Esophagus squamous epithelium (tissue), 5 donors: ENCODE results near the gene DDIAS. TPM values are rescaled to one million over a fixed set of nuclear protein-coding genes. Genes with fewer than 3 reads are reported as not detected.

Experiments
- DNase-seq: peaks from one replicate; lab custom pipeline; 2025; lab: John Stamatoyannopoulos, UW
- H3K27ac ChIP-seq, 4 donors: fragments of 200-600 bp; sonication (generic); one replicate each; pipeline ENCODE4 v1.5.1; 2016 to 2019; ENCODE audit warnings: mild to moderate bottlenecking in 1 of 4
- H3K27me3 ChIP-seq, 4 donors: fragments of 200-600 bp; sonication (generic); 1 replicate in 3 of 4; 2 replicates in 1 of 4; pipeline versions ENCODE4 v1.5.1 to v1.6.0; 2017 to 2021; ENCODE audit warnings: antibody characterized with exemption in 1 of 4
- H3K36me3 ChIP-seq, 3 donors: fragments of 200-600 bp; sonication (generic); one replicate each; pipeline ENCODE4 v1.5.1; 2016 to 2019
- H3K4me1 ChIP-seq, 3 donors: fragments of 200-600 bp; sonication (generic); one replicate each; pipeline ENCODE4 v1.5.1; 2017 to 2019
- H3K4me3 ChIP-seq, 4 donors: fragments of 200-600 bp; sonication (generic); 1 replicate in 3 of 4; 2 replicates in 1 of 4; pipeline ENCODE4 v1.5.1; 2016 to 2019; ENCODE audit warnings: mild to moderate bottlenecking in 2 of 4, moderate library complexity in 1 of 4
- H3K9me3 ChIP-seq, 3 donors: fragments of 200-600 bp; sonication (generic); one replicate each; pipeline ENCODE4 v1.5.1; 2016 to 2019
- POLR2A ChIP-seq, 4 donors: fragments of 450-650 bp; IDR thresholded peaks; one replicate each; pipeline ENCODE4 v1.6.1; 2017; ENCODE audit warnings: antibody characterized with exemption in 4 of 4, mild to moderate bottlenecking in 4 of 4, moderate library complexity in 3 of 4
- WGBS, 2 donors: methylation state at CpG; one replicate each; pipeline ENCODE4 v1.1.5; 2018; 5-methylcytosine and 5-hydroxymethylcytosine counted together
- intact Hi-C: fragments of 100-400 bp; cut with DNase I; formaldehyde crosslinking; loops from one replicate; pipeline ENCODE4 v1.15.0; 2022
- total RNA-seq, 4 donors: library from RNA; depleted of rRNA; stranded (reverse); fragments of >200 nt; gene quantifications; one replicate each; pipeline ENCODE4 v1.1.0, GENCODE V29; 2016
- TF ChIP-seq, protein P1 (sequence below), 6 experiments: fragments of 450-650 bp in 4 of 6; fragments of 200-600 bp in 2 of 6; sonication (generic) in 2 of 6; IDR thresholded peaks; one replicate each; pipeline ENCODE4 v1.5.1; 2016 to 2019; ENCODE audit warnings: antibody characterized with exemption in 6 of 6, mild to moderate bottlenecking in 4 of 6, moderate library complexity in 4 of 6
- donor health status: DM: yes; HTN: yes; CAD: no.

Gene DDIAS
- total RNA-seq, 4 donors from 2014 or later = 2.8 to 10.9 (median 5.1) TPM

DNA sequence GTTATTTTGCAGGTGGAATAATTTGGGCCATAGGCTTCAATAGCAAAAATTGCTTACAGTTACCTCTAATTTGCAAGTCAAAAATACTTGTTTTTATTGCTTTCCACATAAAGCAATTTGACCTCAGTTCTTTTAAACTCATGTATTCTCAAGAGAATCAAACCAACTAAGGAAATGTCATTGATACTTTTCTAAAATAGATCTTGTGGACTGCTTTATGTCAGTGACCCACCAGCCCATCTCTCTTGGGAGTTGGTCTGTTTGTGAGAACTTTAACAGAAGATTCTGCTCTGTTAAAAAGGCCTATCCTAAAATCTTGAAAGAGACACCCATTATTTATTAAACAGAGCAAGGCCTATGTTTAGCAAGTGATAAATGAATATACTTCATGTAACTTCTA, 75.2 kb downstream of the DDIAS start:
- Histone ChIP-seq H3K4me1 (peaks cover 2 to 22% (median 6%) of the 10 kb centered on the region in 3 donors), H3K27ac (no peak overlapping the region), H3K36me3 (peaks cover 0 to 9% (median 0%) of the 10 kb centered on the region in 3 donors), H3K4me3 (no peak overlapping the region), H3K9me3 (no peaks in the 10 kb centered on the region), H3K27me3 (no peaks in the 10 kb centered on the region)
- TF ChIP-seq, protein P1, sequence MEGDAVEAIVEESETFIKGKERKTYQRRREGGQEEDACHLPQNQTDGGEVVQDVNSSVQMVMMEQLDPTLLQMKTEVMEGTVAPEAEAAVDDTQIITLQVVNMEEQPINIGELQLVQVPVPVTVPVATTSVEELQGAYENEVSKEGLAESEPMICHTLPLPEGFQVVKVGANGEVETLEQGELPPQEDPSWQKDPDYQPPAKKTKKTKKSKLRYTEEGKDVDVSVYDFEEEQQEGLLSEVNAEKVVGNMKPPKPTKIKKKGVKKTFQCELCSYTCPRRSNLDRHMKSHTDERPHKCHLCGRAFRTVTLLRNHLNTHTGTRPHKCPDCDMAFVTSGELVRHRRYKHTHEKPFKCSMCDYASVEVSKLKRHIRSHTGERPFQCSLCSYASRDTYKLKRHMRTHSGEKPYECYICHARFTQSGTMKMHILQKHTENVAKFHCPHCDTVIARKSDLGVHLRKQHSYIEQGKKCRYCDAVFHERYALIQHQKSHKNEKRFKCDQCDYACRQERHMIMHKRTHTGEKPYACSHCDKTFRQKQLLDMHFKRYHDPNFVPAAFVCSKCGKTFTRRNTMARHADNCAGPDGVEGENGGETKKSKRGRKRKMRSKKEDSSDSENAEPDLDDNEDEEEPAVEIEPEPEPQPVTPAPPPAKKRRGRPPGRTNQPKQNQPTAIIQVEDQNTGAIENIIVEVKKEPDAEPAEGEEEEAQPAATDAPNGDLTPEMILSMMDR (IDR thresholded peaks at IDR 0.05) = no peak
- no peak for TF ChIP-seq POLR2A (IDR thresholded peaks at IDR 0.05)
- DNase-seq = no peak
- intact Hi-C loops = no loop called here

- Histone ChIP-seq H3K4me3 (no peak overlapping the region), H3K4me1 (peaks cover 2 to 22% (median 6%) of the 10 kb centered on the region in 3 donors), H3K27ac (no peak overlapping the region), H3K9me3 (no peaks in the 10 kb centered on the region), H3K36me3 (peaks cover 0 to 17% (median 0%) of the 10 kb centered on the region in 3 donors), H3K27me3 (no peaks in the 10 kb centered on the region)
- no peak for DNase-seq
- WGBS, 2 donors = 69 to 70% methylated on average over 6 of the region's 6 CpGs
- intact Hi-C loops = no loop called here
- TF ChIP-seq POLR2A (IDR thresholded peaks at IDR 0.05) = no peak
- TF ChIP-seq, protein P1 (IDR thresholded peaks at IDR 0.05) = no peak
Observed at GRCh38 chr11:82978422-82979099, 77.0 kb downstream of the DDIAS start.

- H3K27me3 ChIP-seq = no peaks in the 10 kb centered on the region
- H3K36me3 ChIP-seq = peaks cover 0 to 26% (median 0%) of the 10 kb centered on the region in 3 donors
- TF ChIP-seq POLR2A (IDR thresholded peaks at IDR 0.05) = no peak
- TF ChIP-seq, protein P1 (IDR thresholded peaks at IDR 0.05) = no peak
- H3K27ac ChIP-seq = peak overlapping the region in 1 of 4 donors; percentile 18
- no peak overlapping the region for H3K4me3 ChIP-seq
- no peak for DNase-seq
- intact Hi-C loops = no loop called here
- peaks cover 2 to 22% (median 6%) of the 10 kb centered on the region in 3 donors for H3K4me1 ChIP-seq
- H3K9me3 ChIP-seq = no peaks in the 10 kb centered on the region
Observed at GRCh38 chr11:82979824-82980223, 78.3 kb downstream of the DDIAS start.

DNA sequence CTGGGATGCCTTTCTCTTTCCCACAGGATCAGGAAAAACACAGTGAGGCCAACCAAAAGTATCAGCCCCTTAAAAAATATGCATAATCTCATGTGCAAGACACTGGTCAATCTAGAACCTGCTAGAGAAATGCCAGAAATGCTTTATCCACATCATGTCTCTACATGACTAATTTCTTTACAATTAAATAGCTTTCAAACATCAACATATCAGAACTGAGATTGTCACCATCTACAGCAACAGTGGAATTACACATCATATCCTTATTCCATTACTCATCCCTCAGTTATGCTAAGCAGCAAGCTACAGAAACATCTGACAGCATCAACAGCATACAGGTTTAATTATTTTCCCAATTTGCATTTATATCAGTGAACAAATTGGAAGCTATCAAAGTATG, 78.8 kb downstream of the DDIAS start:
- Histone ChIP-seq H3K9me3 (no peaks in the 10 kb centered on the region), H3K4me1 (peaks cover 2 to 22% (median 6%) of the 10 kb centered on the region in 3 donors), H3K4me3 (no peak overlapping the region), H3K27me3 (no peaks in the 10 kb centered on the region), H3K36me3 (peaks cover 0 to 31% (median 0%) of the 10 kb centered on the region in 3 donors), H3K27ac (peak overlapping the region in 1 of 4 donors; percentile 18)
- intact Hi-C loops = no loop called here
- DNase-seq = no peak
- no peak for TF ChIP-seq POLR2A (IDR thresholded peaks at IDR 0.05)
- TF ChIP-seq, protein P1 (IDR thresholded peaks at IDR 0.05) = no peak

GRCh38 chr11:82980947-82981346, 79.4 kb downstream of the DDIAS start:
- no peak for TF ChIP-seq POLR2A (IDR thresholded peaks at IDR 0.05)
- TF ChIP-seq, protein P1 (IDR thresholded peaks at IDR 0.05) = no peak
- intact Hi-C loops = no loop called here
- WGBS, 2 donors = 78 to 83% methylated on average over 4 of the region's 4 CpGs
- Histone ChIP-seq H3K27ac (no peak overlapping the region), H3K4me1 (peaks cover 2 to 22% (median 6%) of the 10 kb centered on the region in 3 donors), H3K36me3 (peaks cover 0 to 32% (median 0%) of the 10 kb centered on the region in 3 donors), H3K4me3 (no peak overlapping the region), H3K27me3 (no peaks in the 10 kb centered on the region), H3K9me3 (no peaks in the 10 kb centered on the region)
- no peak for DNase-seq
